ENCODE measurements around the gene SEC24B. TPM values are rescaled to one million over a fixed set of nuclear protein-coding genes. Genes with fewer than 3 reads are reported as not detected.
A peak's percentile ranks its signal among the peaks of the same experiment; 100 is the strongest.

Gene SEC24B
- total and polyA plus RNA-seq, 4 donors = 12.2 to 38.2 (median 16.3) TPM

- H3K36me3 ChIP-seq (ENCODE audit: control insufficient read depth in 4 of 4, insufficient read depth in 3 of 4, low read depth in 1 of 4, low read length in 3 of 4) = peaks cover 11 to 59% (median 42%) of the 10 kb centered on the region in 4 donors
- H3K9ac ChIP-seq (ENCODE audit: low read depth in 1 of 2, low read length in 2 of 2) = no peak overlapping the region
- DNase-seq (ENCODE audit: low spot score) = no peak
- no peak overlapping the region for H3K4me3 ChIP-seq (ENCODE audit: low read depth in 1 of 3, low read length in 3 of 3)
- TF ChIP-seq GABPA (IDR thresholded peaks at IDR 0.05 in 1 of 2, conservative IDR thresholded peaks at IDR 0.05 in 1 of 2) = no peak
- no peak for TF ChIP-seq ZBTB33 (IDR thresholded peaks at IDR 0.05)
- TF ChIP-seq ATF3 (IDR thresholded peaks at IDR 0.05) = no peak
- TF ChIP-seq TAF1 (conservative IDR thresholded peaks at IDR 0.05) = no peak
- TF ChIP-seq MAX (IDR thresholded peaks at IDR 0.05) = no peak
- no peak for TF ChIP-seq JUND (IDR thresholded peaks at IDR 0.05)
- TF ChIP-seq SP1 (IDR thresholded peaks at IDR 0.05) = no peak
- TF ChIP-seq CTCF (IDR thresholded peaks at IDR 0.05; ENCODE audit: low read depth, low read length, missing input control) = no peak
- no peak for TF ChIP-seq FOXA1 (IDR thresholded peaks at IDR 0.05)
- no peaks in the 10 kb centered on the region for H3K4me1 ChIP-seq (ENCODE audit: control insufficient read depth in 4 of 4, insufficient read depth in 4 of 4, low read length in 3 of 4)
- 94% methylated on average over 3 of the region's 3 CpGs for WGBS
- H3K27me3 ChIP-seq (ENCODE audit: control insufficient read depth in 4 of 4, insufficient read depth in 4 of 4, low read length in 3 of 4) = no peaks in the 10 kb centered on the region
- H3K27ac ChIP-seq (ENCODE audit: low read depth in 1 of 2, low read length in 2 of 2) = no peak overlapping the region
- no peaks in the 10 kb centered on the region for H3K9me3 ChIP-seq (ENCODE audit: control insufficient read depth in 4 of 4, low read length in 3 of 4)
These were observed 60.9 kb downstream of the SEC24B start for GRCh38 chr4:109494563-109494962.

GRCh38 chr4:109495514-109495913 is 61.9 kb downstream of the SEC24B start:
- no peak overlapping the region for H3K9ac ChIP-seq (ENCODE audit: low read depth in 1 of 2, low read length in 2 of 2)
- H3K27me3 ChIP-seq (ENCODE audit: control insufficient read depth in 4 of 4, insufficient read depth in 4 of 4, low read length in 3 of 4) = no peaks in the 10 kb centered on the region
- no peaks in the 10 kb centered on the region for H3K9me3 ChIP-seq (ENCODE audit: control insufficient read depth in 4 of 4, low read length in 3 of 4)
- H3K36me3 ChIP-seq (ENCODE audit: control insufficient read depth in 4 of 4, insufficient read depth in 3 of 4, low read depth in 1 of 4, low read length in 3 of 4) = peaks cover 11 to 62% (median 46%) of the 10 kb centered on the region in 4 donors
- TF ChIP-seq ATF3 (IDR thresholded peaks at IDR 0.05) = no peak
- TF ChIP-seq FOXA2 (IDR thresholded peaks at IDR 0.05) = no peak
- no peak for TF ChIP-seq HNF4A (conservative IDR thresholded peaks at IDR 0.05)
- TF ChIP-seq RAD21 (IDR thresholded peaks at IDR 0.05) = no peak
- TF ChIP-seq HNF4G (IDR thresholded peaks at IDR 0.05) = no peak
- no peak for TF ChIP-seq EGR1 (IDR thresholded peaks at IDR 0.05; ENCODE audit: low read depth in 2 of 2)
- no peak for TF ChIP-seq JUND (IDR thresholded peaks at IDR 0.05)
- TF ChIP-seq FOXA1 (IDR thresholded peaks at IDR 0.05) = no peak
- TF ChIP-seq CTCF (IDR thresholded peaks at IDR 0.05; ENCODE audit: low read depth, low read length, missing input control) = no peak
- TF ChIP-seq YY1 (IDR thresholded peaks at IDR 0.05) = no peak
- no peak for TF ChIP-seq MAX (IDR thresholded peaks at IDR 0.05)
- TF ChIP-seq TAF1 (conservative IDR thresholded peaks at IDR 0.05) = no peak
- TF ChIP-seq ZBTB33 (IDR thresholded peaks at IDR 0.05) = no peak
- no peak for TF ChIP-seq GABPA (IDR thresholded peaks at IDR 0.05 in 1 of 2, conservative IDR thresholded peaks at IDR 0.05 in 1 of 2)
- no peak for TF ChIP-seq SP1 (IDR thresholded peaks at IDR 0.05)
- no peak for TF ChIP-seq RXRA (IDR thresholded peaks at IDR 0.05)
- TF ChIP-seq NR2F2 (IDR thresholded peaks at IDR 0.05) = no peak
- no peak for TF ChIP-seq REST (IDR thresholded peaks at IDR 0.05)
- 96% methylated on average over 7 of the region's 7 CpGs for WGBS
- H3K4me1 ChIP-seq (ENCODE audit: control insufficient read depth in 4 of 4, insufficient read depth in 4 of 4, low read length in 3 of 4) = no peaks in the 10 kb centered on the region
- H3K27ac ChIP-seq (ENCODE audit: low read depth in 1 of 2, low read length in 2 of 2) = no peak overlapping the region
- no peak overlapping the region for H3K4me3 ChIP-seq (ENCODE audit: low read depth in 1 of 3, low read length in 3 of 3)
- DNase-seq (ENCODE audit: low spot score) = peak; percentile 34

All from liver (tissue), 9 donors.